Measurements from ENCODE around the gene KIF21B. TPM values are rescaled to one million over a fixed set of nuclear protein-coding genes. Genes with fewer than 3 reads are reported as not detected.
A peak's percentile ranks its signal among the peaks of the same experiment; 100 is the strongest.

KIF21B gene
- total and polyA plus RNA-seq, 9 of the 15 experiments (the other 6 are each of a cell fraction or from before 2014, with no cell fraction given), result 0.46 to 13.4 (median 5.9) TPM

DNA sequence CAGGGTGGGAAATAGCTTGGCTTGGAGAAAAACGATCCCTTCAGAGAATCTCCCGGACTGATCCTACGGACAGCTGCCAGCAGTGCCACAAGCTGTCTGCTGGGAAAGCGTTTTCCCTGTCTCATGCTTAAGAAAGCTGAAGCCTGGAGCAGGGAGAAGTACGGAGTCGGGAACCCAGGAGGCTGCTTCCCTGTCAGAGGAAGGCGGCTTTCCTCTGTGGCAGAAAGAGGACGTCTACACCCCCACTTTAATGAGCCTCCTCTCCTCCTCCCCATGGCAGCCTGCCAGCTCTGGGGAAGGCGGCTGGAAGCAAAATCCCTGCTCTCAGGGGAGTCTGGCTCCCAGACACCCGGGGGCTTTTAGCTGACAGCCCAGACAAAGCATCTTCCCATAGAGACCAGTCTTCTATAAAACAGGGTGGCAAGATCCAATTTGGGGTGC is 7.3 kb downstream of the KIF21B start (continued):
- TF ChIP-seq FOXA3 (CRISPR knock-in tag; conservative IDR thresholded peaks at IDR 0.05 in 1 of 2, IDR thresholded peaks at IDR 0.05 in 1 of 2) (peak in 1 of 2 experiments; percentile 46; a peak in 1 of 4 replicates), NFIX (CRISPR knock-in tag; IDR thresholded peaks at IDR 0.05; ENCODE audit: low read depth) (peak; percentile 47; the same call in 1 of the 2 replicates), ADNP (tag; IDR thresholded peaks at IDR 0.05) (no peak), SAP30 (IDR thresholded peaks at IDR 0.05; ENCODE audit: borderline replicate concordance, insufficient read depth, low read depth, low read length, poor library complexity, severe bottlenecking) (no peak), NR2C2 (CRISPR knock-in tag; IDR thresholded peaks at IDR 0.05) (no peak), NR2C2 (tag; IDR thresholded peaks at IDR 0.05) (no peak), ZNF3 (CRISPR knock-in tag; IDR thresholded peaks at IDR 0.05) (no peak)
- TF ChIP-seq, protein P1, sequence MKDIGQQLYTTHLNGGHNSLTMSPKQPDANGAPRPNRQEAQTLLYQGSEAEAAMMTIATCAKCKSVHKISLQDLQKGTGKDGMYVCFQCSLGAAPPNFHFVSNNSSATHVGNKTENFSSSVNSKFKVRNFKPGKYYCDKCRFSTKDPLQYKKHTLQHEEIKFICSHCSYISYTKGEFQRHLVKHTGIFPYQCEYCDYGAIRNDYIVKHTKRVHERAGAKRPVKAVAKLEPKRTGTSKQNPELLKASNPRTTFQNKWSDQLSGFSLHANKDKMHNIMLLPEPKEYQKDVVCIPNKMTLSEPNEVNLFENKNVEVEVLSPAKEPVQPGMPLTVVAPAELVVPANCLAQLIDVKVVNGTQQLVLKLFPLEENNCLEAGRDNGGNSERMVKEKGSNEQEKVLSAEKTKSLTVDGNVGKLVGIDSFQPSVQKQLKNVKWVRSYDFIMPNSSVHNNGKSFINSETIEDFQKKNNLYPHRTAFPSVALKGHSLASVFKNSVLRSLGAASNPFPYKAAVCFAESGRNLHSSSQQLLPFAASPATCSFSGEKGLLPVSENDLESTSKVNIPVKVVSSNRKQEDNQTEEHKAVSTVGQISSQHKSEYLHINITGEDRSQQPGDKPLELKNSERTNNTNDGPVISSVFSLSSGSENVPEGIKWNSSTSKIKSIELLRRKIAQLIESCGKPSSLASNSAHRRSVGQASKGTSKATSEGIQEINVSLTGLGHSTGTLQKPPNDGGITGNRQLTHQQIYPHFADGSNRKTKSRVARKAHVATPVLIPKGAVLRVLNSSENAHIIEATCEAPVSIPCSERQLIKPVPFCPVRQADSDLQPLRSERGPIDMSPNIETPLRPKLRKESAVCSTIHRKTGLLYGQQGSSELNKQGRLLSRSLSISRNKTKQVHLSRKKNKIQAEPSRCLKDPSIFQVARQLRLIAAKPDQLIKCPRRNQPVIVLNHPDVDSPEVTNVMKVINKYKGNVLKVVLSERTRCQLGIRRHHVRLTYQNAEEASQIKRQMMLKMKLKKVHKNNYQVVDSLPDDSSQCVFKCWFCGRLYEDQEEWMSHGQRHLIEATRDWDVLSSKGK (CRISPR knock-in tag; IDR thresholded peaks at IDR 0.05), result no peak
- TF ChIP-seq, protein P2, sequence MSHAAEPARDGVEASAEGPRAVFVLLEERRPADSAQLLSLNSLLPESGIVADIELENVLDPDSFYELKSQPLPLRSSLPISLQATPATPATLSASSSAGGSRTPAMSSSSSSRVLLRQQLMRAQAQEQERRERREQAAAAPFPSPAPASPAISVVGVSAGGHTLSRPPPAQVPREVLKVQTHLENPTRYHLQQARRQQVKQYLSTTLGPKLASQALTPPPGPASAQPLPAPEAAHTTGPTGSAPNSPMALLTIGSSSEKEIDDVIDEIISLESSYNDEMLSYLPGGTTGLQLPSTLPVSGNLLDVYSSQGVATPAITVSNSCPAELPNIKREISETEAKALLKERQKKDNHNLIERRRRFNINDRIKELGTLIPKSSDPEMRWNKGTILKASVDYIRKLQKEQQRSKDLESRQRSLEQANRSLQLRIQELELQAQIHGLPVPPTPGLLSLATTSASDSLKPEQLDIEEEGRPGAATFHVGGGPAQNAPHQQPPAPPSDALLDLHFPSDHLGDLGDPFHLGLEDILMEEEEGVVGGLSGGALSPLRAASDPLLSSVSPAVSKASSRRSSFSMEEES (CRISPR knock-in tag; IDR thresholded peaks at IDR 0.05), result no peak
